Measurements from ENCODE around the gene CTDNEP1.

GRCh38 chr17:7296189-7296861, 44.8 kb upstream of the CTDNEP1 start:
- no peak for TF ChIP-seq EZH2phosphoT487 (IDR thresholded peaks at IDR 0.05; ENCODE audit: low read depth)
- TF ChIP-seq, protein P1, sequence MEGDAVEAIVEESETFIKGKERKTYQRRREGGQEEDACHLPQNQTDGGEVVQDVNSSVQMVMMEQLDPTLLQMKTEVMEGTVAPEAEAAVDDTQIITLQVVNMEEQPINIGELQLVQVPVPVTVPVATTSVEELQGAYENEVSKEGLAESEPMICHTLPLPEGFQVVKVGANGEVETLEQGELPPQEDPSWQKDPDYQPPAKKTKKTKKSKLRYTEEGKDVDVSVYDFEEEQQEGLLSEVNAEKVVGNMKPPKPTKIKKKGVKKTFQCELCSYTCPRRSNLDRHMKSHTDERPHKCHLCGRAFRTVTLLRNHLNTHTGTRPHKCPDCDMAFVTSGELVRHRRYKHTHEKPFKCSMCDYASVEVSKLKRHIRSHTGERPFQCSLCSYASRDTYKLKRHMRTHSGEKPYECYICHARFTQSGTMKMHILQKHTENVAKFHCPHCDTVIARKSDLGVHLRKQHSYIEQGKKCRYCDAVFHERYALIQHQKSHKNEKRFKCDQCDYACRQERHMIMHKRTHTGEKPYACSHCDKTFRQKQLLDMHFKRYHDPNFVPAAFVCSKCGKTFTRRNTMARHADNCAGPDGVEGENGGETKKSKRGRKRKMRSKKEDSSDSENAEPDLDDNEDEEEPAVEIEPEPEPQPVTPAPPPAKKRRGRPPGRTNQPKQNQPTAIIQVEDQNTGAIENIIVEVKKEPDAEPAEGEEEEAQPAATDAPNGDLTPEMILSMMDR (IDR thresholded peaks at IDR 0.05; ENCODE audit: low read depth, low read length) = peak; percentile 75

Data from OCI-LY3 (cell line).